GM10847 (cell line): ENCODE measurements around the gene GUK1.

ENCODE experiments used
- POLR2A ChIP-seq: IDR thresholded peaks from 2 replicates; pipeline ENCODE4 v1.6.1; 2011; ENCODE audit not compliant: insufficient read length; ENCODE audit errors: extremely low read depth

GUK1 gene

DNA sequence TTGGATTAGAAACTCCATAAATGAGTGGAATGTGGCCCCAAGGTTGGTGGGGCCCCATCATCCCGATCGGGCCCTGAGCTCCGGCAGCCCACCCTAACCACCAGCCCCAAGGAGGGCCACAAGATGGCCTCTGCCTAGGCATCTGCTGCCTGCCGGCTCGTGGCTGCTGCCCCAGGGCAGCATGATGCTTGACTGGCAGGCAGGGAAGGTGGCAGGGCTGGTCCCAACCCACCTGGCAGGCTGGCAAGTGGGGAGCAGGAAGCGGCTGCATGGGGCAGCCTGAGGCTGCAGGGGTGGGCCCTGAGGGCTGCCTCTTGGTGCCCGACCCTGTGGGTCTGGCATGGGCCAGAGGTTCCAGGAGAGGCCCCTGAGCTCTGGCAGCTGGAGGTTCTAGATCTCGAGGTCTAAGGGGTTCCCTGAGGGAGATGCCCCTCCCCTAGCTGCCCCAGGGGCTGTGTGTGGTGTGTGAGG is 8.9 kb downstream of the GUK1 start:
- TF ChIP-seq POLR2A: no peak

GRCh38 chr1:228149406-228150119 is 9.5 kb downstream of the GUK1 start, which contains the start of gene GJC2:
TSS of gene GJC2 (plus strand) at chr1:228149930. CDS start at chr1:228157759, 7,829 bp downstream.
- TF ChIP-seq POLR2A: no peak

DNA sequence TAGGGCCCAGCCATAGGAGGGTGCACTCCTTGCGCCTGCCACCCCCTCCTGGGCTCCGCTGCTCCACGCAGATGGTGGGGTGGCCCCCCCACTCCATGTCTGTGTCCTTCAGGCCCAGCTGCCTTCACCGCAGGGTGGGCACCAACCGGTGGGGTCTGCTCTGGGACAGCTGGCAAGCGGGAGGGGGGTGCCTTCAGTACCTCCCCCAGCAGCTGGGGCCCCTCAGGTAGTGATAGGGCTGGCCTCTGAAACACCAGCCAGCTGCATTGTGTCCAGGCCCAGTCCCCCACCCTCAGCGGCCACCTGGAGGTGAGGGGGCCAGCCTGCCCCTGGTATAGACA is 10.0 kb downstream of the GUK1 start:
- no peak for TF ChIP-seq POLR2A

- TF ChIP-seq POLR2A: no peak
Observed at GRCh38 chr1:228150461-228151179, 10.5 kb downstream of the GUK1 start.

GRCh38 chr1:228151180-228151925 is 11.3 kb downstream of the GUK1 start:
- no peak for TF ChIP-seq POLR2A

- no peak for TF ChIP-seq POLR2A
Observed at GRCh38 chr1:228152097-228152917, 12.2 kb downstream of the GUK1 start.

DNA sequence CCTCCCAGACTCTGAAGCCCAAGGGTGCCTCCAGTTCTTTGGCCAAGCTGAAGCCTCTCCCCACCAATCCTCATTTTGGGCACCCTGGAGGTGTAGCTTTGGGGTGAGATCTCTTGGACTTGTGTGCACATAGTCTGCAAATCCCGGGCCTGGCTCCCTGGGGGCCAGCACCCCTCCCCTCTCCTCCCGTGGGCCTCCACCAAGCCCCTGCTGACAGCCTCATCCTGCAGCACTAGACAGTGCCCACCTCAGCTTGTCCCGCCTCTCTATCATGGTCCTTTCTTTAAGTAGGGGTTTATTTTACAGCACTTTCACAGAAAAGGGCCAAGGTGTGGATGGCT is 12.8 kb downstream of the GUK1 start:
- TF ChIP-seq POLR2A: no peak

DNA sequence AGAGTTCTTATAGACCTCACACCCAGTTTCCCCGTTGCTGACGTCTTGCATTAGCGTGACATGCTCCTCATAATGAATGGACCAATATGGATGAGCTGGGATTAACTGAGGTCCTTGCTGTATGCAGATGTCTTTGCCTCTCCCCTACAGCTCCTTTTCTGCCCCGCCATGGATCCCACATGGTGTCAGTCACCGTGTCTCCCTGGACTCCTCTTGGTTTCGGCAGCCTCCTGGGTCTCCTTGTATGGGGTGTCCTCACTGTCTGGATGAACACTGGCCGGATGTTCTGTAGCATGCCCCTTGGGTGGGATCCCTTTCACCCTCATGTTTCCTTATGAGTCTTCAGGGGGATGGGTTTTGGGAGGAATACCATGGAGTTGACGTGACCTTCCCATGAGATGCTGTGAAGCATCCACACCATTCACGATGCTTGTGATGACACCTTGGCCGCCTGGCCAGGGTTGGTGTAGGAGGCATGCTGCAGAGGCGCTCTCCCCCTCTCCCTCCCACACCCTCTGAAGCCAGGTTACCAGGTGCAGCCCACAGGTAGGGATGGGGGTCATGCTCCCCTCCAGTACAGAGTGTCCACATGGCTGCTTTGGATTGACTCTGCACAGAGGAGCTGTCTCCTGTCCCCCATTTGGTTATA is 14.1 kb downstream of the GUK1 start:
- TF ChIP-seq POLR2A: no peak

DNA sequence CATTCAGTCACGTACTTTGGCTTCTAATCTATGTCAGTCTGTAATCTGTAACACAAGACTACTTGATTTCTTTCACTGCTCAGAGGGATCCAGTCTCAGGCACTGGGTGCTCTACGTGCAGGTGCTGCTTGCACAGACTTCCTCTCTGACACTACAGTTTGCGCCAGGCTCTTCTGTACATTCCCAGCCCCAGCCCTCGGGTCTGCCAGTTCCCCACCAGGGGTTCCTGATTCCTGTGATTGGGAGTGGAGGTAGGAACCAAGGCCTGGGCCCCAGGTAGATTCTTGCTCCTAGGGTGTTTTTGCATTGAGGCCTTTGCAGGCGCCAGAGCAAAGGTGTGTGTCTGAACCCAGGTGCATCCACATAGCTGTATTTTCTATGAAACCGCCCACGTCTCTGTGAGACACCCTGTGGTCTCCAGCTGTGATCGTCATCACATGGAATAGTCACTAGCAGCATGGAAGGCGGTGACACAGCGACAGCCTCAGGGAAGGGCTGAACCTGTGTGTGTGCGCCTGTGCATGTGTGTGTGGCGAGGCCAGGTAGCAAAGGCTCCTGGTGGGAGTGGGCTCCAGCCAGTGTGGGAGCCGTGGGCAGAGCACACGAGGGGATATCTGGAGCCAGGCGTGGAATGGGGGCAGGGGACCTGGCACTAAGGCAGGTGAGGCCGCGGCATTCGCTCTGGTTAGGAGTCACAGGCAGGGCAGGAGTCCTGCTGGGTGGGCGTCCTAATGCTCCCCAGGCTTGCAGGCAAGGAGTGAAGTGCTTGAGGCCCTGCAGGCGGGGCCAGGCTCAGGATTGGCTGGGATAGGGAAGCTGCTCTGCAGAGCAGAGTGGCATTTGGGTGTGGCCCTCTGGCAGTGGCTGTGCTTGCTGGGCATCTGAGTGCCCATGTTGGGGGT is 14.8 kb downstream of the GUK1 start:
- TF ChIP-seq POLR2A: no peak

DNA sequence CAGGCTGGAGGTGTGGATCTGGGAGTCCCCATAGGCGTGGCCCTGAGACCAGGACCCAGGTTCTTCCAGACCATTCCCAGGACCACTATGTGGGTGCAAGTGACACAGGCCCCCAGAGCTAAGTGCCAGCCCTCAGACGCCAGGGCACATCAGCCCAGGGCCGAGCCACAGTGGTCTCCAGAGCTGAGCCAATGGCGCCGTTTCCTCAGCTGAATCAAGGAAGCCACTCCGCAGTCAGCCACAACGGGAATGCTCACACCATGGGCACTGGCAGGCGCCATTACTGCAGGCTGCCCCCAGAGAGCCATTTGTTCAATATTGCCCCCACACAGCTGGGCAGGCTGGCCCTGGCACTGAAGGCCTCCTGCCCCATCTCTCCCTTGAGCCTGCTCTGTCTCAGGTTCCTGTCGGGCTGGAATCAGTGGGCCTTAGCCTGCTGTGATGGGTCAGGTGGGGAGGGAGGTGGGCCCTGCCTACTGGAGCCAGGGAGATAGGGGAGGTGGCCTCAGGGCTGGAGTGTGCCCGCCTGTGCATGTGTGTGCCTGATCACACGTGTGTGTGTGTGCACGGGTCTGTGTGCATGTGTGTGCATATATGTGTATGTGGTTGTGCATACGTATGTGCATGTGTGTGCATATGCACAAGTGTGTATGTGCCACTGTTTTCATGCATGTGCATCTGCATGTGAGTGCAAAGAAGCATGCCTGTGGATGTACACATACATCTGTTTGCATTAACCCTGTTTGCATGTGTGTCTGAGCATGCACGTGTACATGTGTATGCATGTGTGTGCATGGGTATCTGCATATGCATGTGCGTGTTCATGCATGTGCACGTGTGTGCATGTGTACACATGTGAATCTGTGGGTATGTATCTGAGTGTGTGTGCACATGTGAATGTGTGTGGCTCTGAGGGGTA is 15.8 kb downstream of the GUK1 start:
- TF ChIP-seq POLR2A: no peak

DNA sequence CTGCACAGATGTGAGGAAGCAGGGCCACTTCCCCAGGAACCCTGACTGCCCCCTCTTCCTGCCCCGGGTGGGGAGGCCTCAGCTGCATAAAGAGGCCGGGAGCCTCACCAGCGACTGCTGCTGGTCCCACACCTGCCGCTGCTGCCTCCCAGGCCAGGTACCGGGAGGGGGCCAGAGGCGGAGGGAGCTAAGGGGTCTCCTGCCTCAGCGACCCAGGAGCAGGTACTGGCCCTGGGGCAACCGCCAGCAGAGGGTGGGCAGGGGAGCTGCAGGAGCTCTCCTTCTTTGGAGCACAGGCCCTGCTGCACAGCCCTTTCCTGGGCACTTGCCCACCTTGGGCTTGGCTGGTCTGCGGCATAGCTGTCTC is 16.4 kb downstream of the GUK1 start:
- no peak for TF ChIP-seq POLR2A

DNA sequence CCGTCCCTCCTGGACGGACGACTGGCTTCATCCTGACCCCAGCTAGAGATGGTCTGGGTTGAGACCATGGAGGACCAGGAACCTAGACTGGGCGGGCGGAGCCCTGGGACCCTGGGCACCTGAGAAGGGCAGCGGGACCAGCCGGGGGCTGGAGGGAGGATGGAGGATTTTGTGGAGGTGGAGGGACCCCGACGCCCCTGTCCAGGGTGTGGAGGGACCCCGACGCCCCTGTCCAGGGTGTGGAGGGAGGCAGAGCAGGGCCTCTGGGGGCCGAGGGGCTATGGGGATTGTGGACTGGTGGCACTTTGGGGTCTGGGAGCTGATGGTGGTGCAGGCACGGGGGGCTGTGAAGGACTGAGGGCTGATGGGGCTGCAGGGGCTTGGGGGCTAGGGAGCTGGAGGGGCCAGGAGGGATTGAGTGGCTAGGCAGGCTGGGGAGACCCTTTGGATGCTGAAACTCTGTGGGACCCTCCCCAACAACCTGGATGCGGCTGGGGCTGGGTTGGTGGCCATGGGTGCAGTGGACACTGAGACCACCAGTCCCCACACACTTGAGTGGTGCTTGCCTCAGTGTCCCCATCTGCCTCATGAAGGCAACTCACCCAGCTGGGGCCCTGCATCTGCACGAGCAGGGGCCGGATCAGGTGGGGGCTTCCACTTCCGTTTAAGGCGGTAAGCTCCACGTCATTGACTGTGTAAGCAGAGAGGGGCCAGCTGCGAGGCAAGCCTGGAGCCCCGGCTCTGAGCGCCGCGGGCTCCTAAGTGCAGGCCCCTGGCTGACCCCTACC is 17.1 kb downstream of the GUK1 start:
- TF ChIP-seq POLR2A: no peak

- no peak for TF ChIP-seq POLR2A
Observed at GRCh38 chr1:228157729-228158126, 17.6 kb downstream of the GUK1 start.
